ENCODE results near the gene ATRN. TPM values are rescaled to one million over a fixed set of nuclear protein-coding genes. Genes with fewer than 3 reads are reported as not detected.

ATRN gene
- total and polyA plus RNA-seq, 2 donors (not counting 1 experiment from before 2014, with no cell fraction given), result 5.8 to 19.5 TPM

GRCh38 chr20:3565851-3566250, 95.0 kb downstream of the ATRN start:
- 97% methylated on average over 2 of the region's 2 CpGs for WGBS (ENCODE audit: insufficient coverage)
- CTCF ChIA-PET, result no interaction called here

GRCh38 chr20:3572151-3572550, 101.3 kb downstream of the ATRN start:
- no peak overlapping the region for H3K4me3 ChIP-seq (ENCODE audit: control extremely low read depth in 1 of 5, extremely low read depth in 1 of 5, insufficient read depth in 1 of 5, low read depth in 2 of 5, low read length in 4 of 5)
- no peak overlapping the region for H3K27ac ChIP-seq (ENCODE audit: low read length in 2 of 2)
- no peak overlapping the region for H3K9ac ChIP-seq (ENCODE audit: low read length)
- ATAC-seq (ENCODE audit: low read depth) (no peak), DNase-seq (no peak)
- H3K9me3 ChIP-seq (ENCODE audit: control extremely low read depth in 1 of 3, control insufficient read depth in 2 of 3, insufficient read depth in 1 of 3, low read length in 2 of 3), result no peaks in the 10 kb centered on the region
- no peak overlapping the region for H2AFZ ChIP-seq (ENCODE audit: insufficient read depth, low read depth, low read length, poor library complexity, severe bottlenecking)
- ChIA-PET POLR2A (no interaction called here), CTCF (no interaction called here)
- no peaks in the 10 kb centered on the region for H3K27me3 ChIP-seq (replicated peaks in 1 of 4; ENCODE audit: control extremely low read depth in 1 of 4, control insufficient read depth in 3 of 4, insufficient read depth in 4 of 4, low read length in 3 of 4)
- TF ChIP-seq CTCF (IDR thresholded peaks at IDR 0.05), result no peak
- TF ChIP-seq EZH2 (IDR thresholded peaks at IDR 0.05; ENCODE audit: borderline replicate concordance, insufficient read depth, low read depth, low read length, poor library complexity, severe bottlenecking), result no peak
- intact Hi-C loops (cut with micrococcal nuclease), result no loop called here
- H3K4me1 ChIP-seq (ENCODE audit: control insufficient read depth in 2 of 2, insufficient read depth in 2 of 2, low read length in 2 of 2), result no peaks in the 10 kb centered on the region
- H3K4me2 ChIP-seq (replicated peaks; ENCODE audit: low read depth, low read length, poor library complexity, severe bottlenecking), result no peak overlapping the region
- H3K4me1 Mint-ChIP-seq, result no peaks in the 10 kb centered on the region
- no peaks in the 10 kb centered on the region for H3K9me3 Mint-ChIP-seq (ENCODE audit: insufficient read depth)
- H3K27ac Mint-ChIP-seq, result no peak overlapping the region
- no peak overlapping the region for H3K4me3 Mint-ChIP-seq
- no peaks in the 10 kb centered on the region for H3K27me3 Mint-ChIP-seq
- H3K36me3 ChIP-seq (replicated peaks in 1 of 2; ENCODE audit: control extremely low read depth in 1 of 2, control insufficient read depth in 1 of 2, extremely low read depth in 1 of 2, insufficient read depth in 2 of 2, low read length in 1 of 2), result peaks cover 1 to 21% of the 10 kb centered on the region in 2 experiments
- WGBS (ENCODE audit: insufficient coverage), result 100% methylated on average over 1 of the region's 1 CpG
- H4K20me1 ChIP-seq (ENCODE audit: control insufficient read depth, insufficient read depth, low read length, poor library complexity, severe bottlenecking), result no peaks in the 10 kb centered on the region
- no peaks in the 10 kb centered on the region for H3K79me2 ChIP-seq (ENCODE audit: control insufficient read depth, insufficient read depth, low read length)

More at GRCh38 chr20:3565851-3566250, 95.0 kb downstream of the ATRN start:
- H3K9me3 Mint-ChIP-seq (ENCODE audit: insufficient read depth), result no peaks in the 10 kb centered on the region
- H3K27ac Mint-ChIP-seq, result no peak overlapping the region
- Histone ChIP-seq H4K20me1 (ENCODE audit: control insufficient read depth, insufficient read depth, low read length, poor library complexity, severe bottlenecking) (no peaks in the 10 kb centered on the region), H3K27ac (ENCODE audit: low read length in 2 of 2) (no peak overlapping the region), H3K4me3 (ENCODE audit: control extremely low read depth in 1 of 5, extremely low read depth in 1 of 5, insufficient read depth in 1 of 5, low read depth in 2 of 5, low read length in 4 of 5) (no peak overlapping the region), H3K27me3 (replicated peaks in 1 of 4; ENCODE audit: control extremely low read depth in 1 of 4, control insufficient read depth in 3 of 4, insufficient read depth in 4 of 4, low read length in 3 of 4) (no peaks in the 10 kb centered on the region), H3K4me2 (replicated peaks; ENCODE audit: low read depth, low read length, poor library complexity, severe bottlenecking) (no peak overlapping the region), H3K4me1 (ENCODE audit: control insufficient read depth in 2 of 2, insufficient read depth in 2 of 2, low read length in 2 of 2) (no peaks in the 10 kb centered on the region), H3K36me3 (replicated peaks in 1 of 2; ENCODE audit: control extremely low read depth in 1 of 2, control insufficient read depth in 1 of 2, extremely low read depth in 1 of 2, insufficient read depth in 2 of 2, low read length in 1 of 2) (peaks cover 0 to 24% of the 10 kb centered on the region in 2 experiments), H3K79me2 (ENCODE audit: control insufficient read depth, insufficient read depth, low read length) (no peaks in the 10 kb centered on the region), H3K9ac (ENCODE audit: low read length) (no peak overlapping the region), H3K9me3 (ENCODE audit: control extremely low read depth in 1 of 3, control insufficient read depth in 2 of 3, insufficient read depth in 1 of 3, low read length in 2 of 3) (no peaks in the 10 kb centered on the region), H2AFZ (ENCODE audit: insufficient read depth, low read depth, low read length, poor library complexity, severe bottlenecking) (no peak overlapping the region)
- intact Hi-C loops (cut with micrococcal nuclease), result no loop called here
- no peaks in the 10 kb centered on the region for H3K27me3 Mint-ChIP-seq
- no peak for TF ChIP-seq EZH2 (IDR thresholded peaks at IDR 0.05; ENCODE audit: borderline replicate concordance, insufficient read depth, low read depth, low read length, poor library complexity, severe bottlenecking)
- no peak for TF ChIP-seq CTCF (IDR thresholded peaks at IDR 0.05)
- no peaks in the 10 kb centered on the region for H3K4me1 Mint-ChIP-seq
- ATAC-seq (ENCODE audit: low read depth), result no peak
- H3K4me3 Mint-ChIP-seq, result no peak overlapping the region
- DNase-seq, result no peak
- POLR2A ChIA-PET, result no interaction called here

Data from B cell (primary cell).